HCT116 (cell line): Measurements from ENCODE around the gene TSC22D1. TPM values are rescaled to one million over a fixed set of nuclear protein-coding genes. Genes with fewer than 3 reads are reported as not detected.

Experiments
- ATAC-seq: fragments of 200-7000 bp; cut with Tn5 transposase; 2 replicates; pipeline ENCODE4 v1.9.1; 2020; ENCODE audit warnings: mild to moderate bottlenecking, moderate library complexity
- BruUV-seq: library from RNA; stranded (reverse); fragments of 400-500 nt; replicated peaks from 2 replicates; lab custom pipeline; 2021; lab: Mats Ljungman, UMichigan
- CTCF ChIA-PET: fragments of 300-600 bp; sonication (Branson Sonifier 250); formaldehyde crosslinking; loops from one replicate; lab custom pipeline; 2021; ENCODE audit warnings: antibody characterized with exemption; lab: Charles Lee
- POLR2A ChIA-PET: fragments of 300-600, 350-600 bp; sonication (Branson Sonifier 250); formaldehyde crosslinking; loops from one replicate; lab custom pipeline; 2021; ENCODE audit warnings: antibody characterized with exemption; lab: Charles Lee
- RAD21 ChIA-PET, 2 experiments: fragments of 300-600 bp; sonication (Branson Sonifier 250); formaldehyde crosslinking; loops; one replicate each; lab custom pipeline; 2023; ENCODE audit warnings: low total read pairs in 2 of 2; ENCODE audit not compliant: uncharacterized antibody in 2 of 2, unreplicated experiment in 2 of 2, low non-redundant PET in 1 of 2; lab: Charles Lee
- DNase-seq: peaks from one replicate; pipeline ENCODE4 v3.0.0-alpha.2; 2010; ENCODE audit warnings: low read depth, low spot score
- H2AFZ ChIP-seq: fragments of 200-600 bp; shearing (Covaris generic), sonication (generic); 2 replicates; pipeline ENCODE4 v1.6.1; 2017; ENCODE audit warnings: low read depth, mixed run types, mixed read lengths, antibody characterized with exemption, low read length; ENCODE audit not compliant: poor library complexity, severe bottlenecking
- H3K27ac ChIP-seq: 2 replicates; pipeline ENCODE4 v1.5.1; 2012; ENCODE audit warnings: low read depth, low read length
- H3K27me3 ChIP-seq: fragments of 200-600 bp; sonication (generic); 2 replicates; pipeline ENCODE4 v1.6.1; 2016; ENCODE audit warnings: mixed run types, low read length, mixed read lengths; ENCODE audit not compliant: insufficient read depth
- H3K36me3 ChIP-seq, 2 experiments: fragments of 200-500 bp in 1 of 2; fragments of 200-600 bp in 1 of 2; sonication (Bioruptor generic) in 1 of 2; sonication (generic) in 1 of 2; 2 replicates each; pipeline versions ENCODE4 v1.5.1 to v1.6.1; 2014 to 2016; ENCODE audit warnings: low read length in 2 of 2, inconsistent platforms in 1 of 2, mixed read lengths in 1 of 2, mixed run types in 1 of 2; ENCODE audit not compliant: insufficient read depth in 2 of 2, control insufficient read depth in 1 of 2
- H3K4me1 ChIP-seq, 2 experiments: fragments of 200-600 bp in 1 of 2; sonication (generic) in 1 of 2; 2 replicates each; pipeline versions ENCODE4 v1.5.1 to v1.6.1; 2012 to 2017; ENCODE audit warnings: low read length in 2 of 2, inconsistent platforms in 1 of 2, mild to moderate bottlenecking in 1 of 2, mixed read lengths in 1 of 2, mixed run types in 1 of 2, moderate library complexity in 1 of 2; ENCODE audit not compliant: insufficient read depth in 2 of 2, control insufficient read depth in 1 of 2
- H3K4me2 ChIP-seq: fragments of 200-600 bp; sonication (generic); 2 replicates; pipeline ENCODE4 v1.6.1; 2017; ENCODE audit warnings: mixed run types, low read length, mixed read lengths
- H3K4me3 ChIP-seq, 2 experiments: fragments of 200-600 bp in 1 of 2; sonication (generic) in 1 of 2; replicated peaks in 1 of 2; 2 replicates each; pipeline ENCODE4 v1.5.1; 2011 to 2016; ENCODE audit warnings: low read length in 2 of 2, control low read depth in 1 of 2, low read depth in 1 of 2, mild to moderate bottlenecking in 1 of 2, mixed read lengths in 1 of 2, mixed run types in 1 of 2
- H3K79me2 ChIP-seq: fragments of 200-600 bp; sonication (generic); 2 replicates; pipeline ENCODE4 v1.6.1; 2017; ENCODE audit warnings: mild to moderate bottlenecking, mixed run types, low read length, moderate library complexity, mixed read lengths; ENCODE audit not compliant: insufficient read depth
- H3K9ac ChIP-seq: fragments of 200-600 bp; sonication (generic); 2 replicates; pipeline ENCODE4 v1.6.1; 2016; ENCODE audit warnings: low read length, mixed read lengths
- H3K9me2 ChIP-seq: fragments of 200-600 bp; sonication (generic), shearing (Covaris generic); 2 replicates; pipeline ENCODE4 v1.6.1; 2017; ENCODE audit warnings: mixed run types, mild to moderate bottlenecking, moderate library complexity; ENCODE audit not compliant: insufficient read depth
- H3K9me3 ChIP-seq, 2 experiments: fragments of 200-500 bp in 1 of 2; fragments of 200-600 bp in 1 of 2; sonication (Bioruptor generic) in 1 of 2; sonication (generic) in 1 of 2; 2 replicates each; pipeline ENCODE4 v1.6.1; 2014 to 2017; ENCODE audit warnings: low read length in 2 of 2, mixed read lengths in 2 of 2, inconsistent platforms in 1 of 2, low read depth in 1 of 2, mild to moderate bottlenecking in 1 of 2, mixed run types in 1 of 2, moderate library complexity in 1 of 2; ENCODE audit not compliant: control insufficient read depth in 1 of 2, insufficient read depth in 1 of 2
- H4K20me1 ChIP-seq: fragments of 200-600 bp; sonication (generic), shearing (Covaris generic); 2 replicates; pipeline ENCODE4 v1.6.1; 2017; ENCODE audit warnings: mixed run types, mild to moderate bottlenecking, moderate library complexity; ENCODE audit not compliant: insufficient read depth
- ATF3 ChIP-seq: IDR thresholded peaks from 2 replicates; pipeline ENCODE4 v1.6.1; 2012
- CEBPB ChIP-seq: IDR thresholded peaks from 2 replicates; pipeline ENCODE4 v1.6.1; 2012; ENCODE audit warnings: low read depth
- ELF1 ChIP-seq: IDR thresholded peaks from 2 replicates; pipeline ENCODE4 v1.6.1; 2012; ENCODE audit warnings: low read depth, borderline replicate concordance
- EZH2 ChIP-seq: fragments of 200-600 bp; sonication (generic); IDR thresholded peaks from 2 replicates; pipeline ENCODE4 v1.6.1; 2017; ENCODE audit warnings: antibody characterized with exemption, mixed run types
- EZH2phosphoT487 ChIP-seq: fragments of 200-600 bp; IDR thresholded peaks from 2 replicates; pipeline ENCODE4 v1.6.1; 2018; ENCODE audit warnings: antibody characterized with exemption, borderline replicate concordance
- FOSL1 ChIP-seq: IDR thresholded peaks from 2 replicates; pipeline ENCODE4 v1.6.1; 2012; ENCODE audit warnings: low read depth
- POLR2AphosphoS5 ChIP-seq: IDR thresholded peaks from 2 replicates; pipeline ENCODE4 v1.6.1; 2011; ENCODE audit warnings: mild to moderate bottlenecking, low read depth, low read length, moderate library complexity
- RAD21 ChIP-seq: IDR thresholded peaks from 2 replicates; pipeline ENCODE4 v1.6.1; 2012; ENCODE audit warnings: low read depth, mild to moderate bottlenecking
- REST ChIP-seq: IDR thresholded peaks from 2 replicates; pipeline ENCODE4 v1.6.1; 2012; ENCODE audit warnings: low read depth
- SIN3A ChIP-seq: IDR thresholded peaks from 2 replicates; pipeline ENCODE4 v1.6.1; 2012; ENCODE audit warnings: low read depth
- SP1 ChIP-seq: IDR thresholded peaks from 2 replicates; pipeline ENCODE4 v1.6.1; 2012; ENCODE audit warnings: low read depth
- SRF ChIP-seq: IDR thresholded peaks from 2 replicates; pipeline ENCODE4 v1.6.1; 2012; ENCODE audit warnings: low read depth
- YY1 ChIP-seq: IDR thresholded peaks from 2 replicates; pipeline ENCODE4 v1.6.1; 2011; ENCODE audit warnings: low read length, low read depth, moderate library complexity, mild to moderate bottlenecking; ENCODE audit not compliant: insufficient replicate concordance; ENCODE audit errors: extremely low read depth
- ZBTB33 ChIP-seq: IDR thresholded peaks from 2 replicates; pipeline ENCODE4 v1.6.1; 2011; ENCODE audit warnings: mild to moderate bottlenecking, low read length, moderate library complexity; ENCODE audit not compliant: insufficient replicate concordance; ENCODE audit errors: extremely low read depth
- ZNF274 ChIP-seq: fragments of 200-500 bp; sonication (Bioruptor generic); IDR thresholded peaks from 2 replicates; pipeline ENCODE4 v1.6.1; 2014; ENCODE audit warnings: mild to moderate bottlenecking, low read depth, low read length, inconsistent platforms
- intact Hi-C: fragments of 100-400 bp; cut with micrococcal nuclease; formaldehyde crosslinking; loops from 2 replicates; pipeline ENCODE4 v1.10.0; 2022
- total RNA-seq: library from RNA; stranded (reverse); gene quantifications from one replicate; pipeline ENCODE4 v1.2.1, GENCODE V29; 2021; ENCODE audit not compliant: unreplicated experiment

Gene TSC22D1
- total RNA-seq, 1 experiment from 2014 or later = 268 TPM

- TF ChIP-seq REST (no peak), SP1 (peak; percentile 74), EZH2phosphoT487 (no peak), ATF3 (no peak), ZNF274 (no peak)
- TF ChIP-seq, all 23 proteins: peak for 14
Observed at GRCh38 chr13:44474122-44474910, 101.8 kb downstream of the TSC22D1 start (continued).

GRCh38 chr13:44471686-44472085 is 104.4 kb downstream of the TSC22D1 start:
- CTCF ChIA-PET = interaction anchor here (0.7 to 1.7 kb wide), 7 partner anchors 24 to 572 kb away, joined by 3 to 10 read pairs (median 3); no protein-coding TSS in a partner anchor
- no peaks in the 10 kb centered on the region for H3K9me2 ChIP-seq
- H4K20me1 ChIP-seq = no peaks in the 10 kb centered on the region
- no TSS peak for BruUV-seq
- H3K27me3 ChIP-seq = no peaks in the 10 kb centered on the region
- H3K4me3 ChIP-seq = no peak overlapping the region
- no peaks in the 10 kb centered on the region for H3K9me3 ChIP-seq
- H3K27ac ChIP-seq = no peak overlapping the region
- POLR2A ChIA-PET = interaction anchor here (1.0 to 3.6 kb wide), 2 partner anchors 36 to 129 kb away, joined by 3 to 28 read pairs; no protein-coding TSS in a partner anchor
- H3K36me3 ChIP-seq = no peaks in the 10 kb centered on the region
- no peaks in the 10 kb centered on the region for H3K79me2 ChIP-seq
- 0 out of 2 replicates have a peak, but pooled peaks have one; percentile 37 for ATAC-seq
- RAD21 ChIA-PET = interaction anchor here in 1 of 2 experiments (1.4 kb wide), 1 partner anchor 564 kb away, joined by 3 read pairs; no protein-coding TSS in a partner anchor
- no peak for DNase-seq
- H3K4me2 ChIP-seq = peak overlapping the region; percentile 26; the same call in 1 of the 2 replicates
- no peak overlapping the region for H2AFZ ChIP-seq
- H3K9ac ChIP-seq = no peak overlapping the region
- intact Hi-C loops = loop anchor here (1.0 to 5.0 kb wide), 3 partner anchors 34 to 566 kb away; no protein-coding TSS in a partner anchor
- H3K4me1 ChIP-seq = peaks cover 13 to 30% of the 10 kb centered on the region in 2 experiments
- no peak for TF ChIP-seq SRF
- no peak for TF ChIP-seq SP1
- no peak for TF ChIP-seq FOSL1
- no peak for TF ChIP-seq ATF3
- TF ChIP-seq SIN3A = no peak
- no peak for TF ChIP-seq ZBTB33
- no peak for TF ChIP-seq POLR2AphosphoS5
- no peak for TF ChIP-seq ZNF274
- TF ChIP-seq RAD21 = no peak
- no peak for TF ChIP-seq EZH2
- TF ChIP-seq ELF1 = no peak
- TF ChIP-seq CEBPB = no peak
- TF ChIP-seq YY1 = no peak
